Fibroblast of lung (primary cell): ENCODE data around the gene SLC31A1. TPM values are rescaled to one million over a fixed set of nuclear protein-coding genes. Genes with fewer than 3 reads are reported as not detected.

ENCODE experiments used
- DNase-seq, 2 donors: peaks; one replicate each; pipeline versions ENCODE4 v3.0.0 to v3.0.0-alpha.2; 2010; ENCODE audit warnings: low read depth in 2 of 2
- H2AFZ ChIP-seq: 2 replicates; pipeline ENCODE4 v1.5.1; 2012; ENCODE audit warnings: low read length, control low read depth, inconsistent platforms
- H3K27ac ChIP-seq: 2 replicates; pipeline ENCODE4 v1.5.1; 2011; ENCODE audit warnings: low read length, control low read depth; ENCODE audit not compliant: insufficient read depth
- H3K27me3 ChIP-seq: 2 replicates; pipeline ENCODE4 v1.5.1; 2011; ENCODE audit warnings: mild to moderate bottlenecking, low read length; ENCODE audit not compliant: control insufficient read depth, insufficient read depth
- H3K36me3 ChIP-seq: 2 replicates; pipeline ENCODE4 v1.5.1; 2011; ENCODE audit warnings: low read length; ENCODE audit not compliant: control insufficient read depth, insufficient read depth
- H3K4me1 ChIP-seq: 2 replicates; pipeline ENCODE4 v1.5.1; 2011; ENCODE audit warnings: low read length; ENCODE audit not compliant: control insufficient read depth, insufficient read depth; ENCODE audit errors: extremely low read depth
- H3K4me2 ChIP-seq: 2 replicates; pipeline ENCODE4 v1.5.1; 2011; ENCODE audit warnings: low read length, control low read depth; ENCODE audit not compliant: insufficient read depth; ENCODE audit errors: extremely low read depth
- H3K4me3 ChIP-seq, 4 experiments: fragments of 200-600 bp in 1 of 4; sonication (generic) in 1 of 4; replicated peaks in 1 of 4; 2 replicates each; pipeline ENCODE4 v1.5.1; 2011 to 2016; ENCODE audit warnings: low read length in 4 of 4, low read depth in 3 of 4, mild to moderate bottlenecking in 3 of 4, control low read depth in 2 of 4, inconsistent platforms in 1 of 4, mixed read lengths in 1 of 4; ENCODE audit not compliant: insufficient read depth in 1 of 4; ENCODE audit errors: control extremely low read depth in 1 of 4
- H3K79me2 ChIP-seq: 2 replicates; pipeline ENCODE4 v1.5.1; 2012; ENCODE audit warnings: mild to moderate bottlenecking, low read length, inconsistent platforms; ENCODE audit not compliant: control insufficient read depth, insufficient read depth
- H3K9ac ChIP-seq: 2 replicates; pipeline ENCODE4 v1.5.1; 2011; ENCODE audit warnings: mild to moderate bottlenecking, low read length, control low read depth; ENCODE audit not compliant: insufficient read depth
- H3K9me3 ChIP-seq: 2 replicates; pipeline ENCODE4 v1.5.1; 2012; ENCODE audit warnings: low read depth, low read length; ENCODE audit not compliant: control insufficient read depth, insufficient read depth
- H4K20me1 ChIP-seq: 2 replicates; pipeline ENCODE4 v1.5.1; 2011; ENCODE audit warnings: low read length; ENCODE audit not compliant: control insufficient read depth, insufficient read depth; ENCODE audit errors: extremely low read depth
- CTCF ChIP-seq, 2 donors: IDR thresholded peaks in 1 of 2; conservative IDR thresholded peaks in 1 of 2; 1 replicate in 1 of 2; 2 replicates in 1 of 2; pipeline ENCODE4 v1.5.1; 2011 to 2012; ENCODE audit warnings: low read length in 2 of 2, control low read depth in 1 of 2, inconsistent platforms in 1 of 2, low read depth in 1 of 2, mild to moderate bottlenecking in 1 of 2
- EZH2 ChIP-seq: IDR thresholded peaks from 2 replicates; pipeline ENCODE4 v1.5.1; 2012; ENCODE audit warnings: low read length, control low read depth, mild to moderate bottlenecking; ENCODE audit errors: missing control alignments
- polyA plus RNA-seq, 2 donors: library from polyadenylated mRNA; depleted of rRNA in 1 of 2; stranded (reverse) in 1 of 2; unstranded in 1 of 2; fragments of >200 nt; gene quantifications; 2 replicates each; pipeline ENCODE4 v1.2.1, GENCODE V29; 2011 to 2012; ENCODE audit warnings: missing spikeins in 1 of 2
- total RNA-seq: library from RNA; depleted of rRNA; stranded (reverse); fragments of >200 nt; gene quantifications from 2 replicates; pipeline ENCODE4 v1.2.1, GENCODE V29; 2014

The SLC31A1 gene
- total and polyA plus RNA-seq, 2 donors (not counting 1 experiment from before 2014, with no cell fraction given): 33.0 to 44.4 TPM

GRCh38 chr9:113241161-113241560, 19.8 kb downstream of the SLC31A1 start:
- H2AFZ ChIP-seq: no peak overlapping the region
- no peak for TF ChIP-seq EZH2
- TF ChIP-seq CTCF (conservative IDR thresholded peaks at IDR 0.05 in 1 of 2, IDR thresholded peaks at IDR 0.05 in 1 of 2; ENCODE audit: low read depth in 1 of 2, low read length in 2 of 2): no peak
- H4K20me1 ChIP-seq: no peaks in the 10 kb centered on the region
- no peaks in the 10 kb centered on the region for H3K79me2 ChIP-seq
- H3K9me3 ChIP-seq: no peaks in the 10 kb centered on the region
- H3K4me2 ChIP-seq: no peak overlapping the region
- no peaks in the 10 kb centered on the region for H3K27me3 ChIP-seq
- no peak overlapping the region for H3K27ac ChIP-seq
- H3K4me3 ChIP-seq: no peak overlapping the region
- no peaks in the 10 kb centered on the region for H3K4me1 ChIP-seq
- no peaks in the 10 kb centered on the region for H3K36me3 ChIP-seq
- no peak for DNase-seq
- H3K9ac ChIP-seq: no peak overlapping the region

GRCh38 chr9:113244556-113244955, 23.2 kb downstream of the SLC31A1 start:
- no peaks in the 10 kb centered on the region for H4K20me1 ChIP-seq
- no peaks in the 10 kb centered on the region for H3K36me3 ChIP-seq
- H3K4me2 ChIP-seq: no peak overlapping the region
- no peak for DNase-seq
- no peak overlapping the region for H3K9ac ChIP-seq
- no peak overlapping the region for H3K4me3 ChIP-seq
- no peak overlapping the region for H2AFZ ChIP-seq
- no peaks in the 10 kb centered on the region for H3K27me3 ChIP-seq
- H3K9me3 ChIP-seq: no peaks in the 10 kb centered on the region
- TF ChIP-seq EZH2 (no peak), CTCF (conservative IDR thresholded peaks at IDR 0.05 in 1 of 2, IDR thresholded peaks at IDR 0.05 in 1 of 2; ENCODE audit: low read depth in 1 of 2, low read length in 2 of 2) (no peak)
- H3K79me2 ChIP-seq: no peaks in the 10 kb centered on the region
- H3K27ac ChIP-seq: no peak overlapping the region
- no peaks in the 10 kb centered on the region for H3K4me1 ChIP-seq

- H3K4me2 ChIP-seq: no peak overlapping the region
- H3K27me3 ChIP-seq: no peaks in the 10 kb centered on the region
- H3K36me3 ChIP-seq: no peaks in the 10 kb centered on the region
- H3K79me2 ChIP-seq: no peaks in the 10 kb centered on the region
- no peak overlapping the region for H3K4me3 ChIP-seq
- no peaks in the 10 kb centered on the region for H3K9me3 ChIP-seq
- no peak overlapping the region for H3K9ac ChIP-seq
- no peak for DNase-seq
- H3K4me1 ChIP-seq: no peaks in the 10 kb centered on the region
- no peak overlapping the region for H2AFZ ChIP-seq
- H4K20me1 ChIP-seq: no peaks in the 10 kb centered on the region
- TF ChIP-seq CTCF (conservative IDR thresholded peaks at IDR 0.05 in 1 of 2, IDR thresholded peaks at IDR 0.05 in 1 of 2; ENCODE audit: low read depth in 1 of 2, low read length in 2 of 2) (no peak), EZH2 (no peak)
- H3K27ac ChIP-seq: no peak overlapping the region
Observed at GRCh38 chr9:113245894-113246293, 24.6 kb downstream of the SLC31A1 start.
